HG03457 (cell line): Measurements from ENCODE around the gene KRTAP2-2.
"Not testable (repeated sequence)": the region's sequence is repeated elsewhere in the genome, so short reads cannot be mapped to it uniquely, and the experiment has no call there.

ENCODE experiments used
- ATAC-seq: cut with Tn5 transposase; IDR thresholded peaks from one replicate; pipeline ENCODE4 v1.9.1; 2021; ENCODE audit warnings: moderate number of reproducible peaks; ENCODE audit not compliant: unreplicated experiment

Gene KRTAP2-2, protein sequence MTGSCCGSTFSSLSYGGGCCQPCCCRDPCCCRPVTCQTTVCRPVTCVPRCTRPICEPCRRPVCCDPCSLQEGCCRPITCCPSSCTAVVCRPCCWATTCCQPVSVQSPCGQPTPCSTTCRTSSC

DNA sequence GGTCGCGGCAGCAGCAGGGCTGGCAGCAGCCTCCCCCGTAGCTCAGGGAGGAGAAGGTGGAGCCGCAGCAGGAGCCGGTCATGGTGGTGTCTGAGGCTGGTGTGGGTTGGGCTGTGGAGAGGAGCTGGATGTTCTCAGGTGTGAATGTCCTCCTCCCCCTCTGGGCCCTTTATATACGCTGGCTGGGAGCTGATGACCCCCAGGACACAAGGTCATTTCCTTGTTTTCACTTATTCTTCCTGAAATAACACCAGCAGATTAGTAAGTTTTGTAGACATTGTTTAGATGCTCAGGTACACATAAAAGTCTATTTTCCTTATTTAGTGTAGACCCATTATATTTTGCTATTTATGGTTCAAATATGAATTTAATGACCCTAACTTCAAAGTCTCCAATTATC is at the start of gene KRTAP2-2:
TSS of gene KRTAP2-2 (minus strand) at position 101 of the 400 bp plus-strand sequence. CDS start at position 82, 19 bp downstream.
- not testable (repeated sequence) for ATAC-seq

GRCh38 chr17:41104386-41105038 is 49.5 kb upstream of the KRTAP2-2 start:
- ATAC-seq = not testable (repeated sequence)

DNA sequence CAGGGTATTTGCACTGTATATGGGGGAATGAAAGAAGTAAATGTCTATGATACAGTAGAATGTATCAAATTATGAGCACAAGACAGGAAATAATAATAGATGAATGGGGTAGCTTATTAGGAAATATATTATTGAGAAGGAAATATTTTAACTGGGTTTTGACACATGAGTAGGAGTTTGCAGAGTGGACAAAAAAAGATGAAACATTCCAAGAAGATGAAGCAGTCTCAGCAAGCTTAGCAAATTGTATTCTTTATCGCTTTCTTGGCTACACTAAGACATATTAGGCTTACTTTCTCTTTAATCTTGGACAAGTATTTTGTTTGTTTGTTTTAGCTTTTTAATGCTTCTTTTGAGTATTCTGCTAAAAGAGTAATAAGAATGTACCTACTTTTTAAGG is 48.9 kb upstream of the KRTAP2-2 start:
- no peak for ATAC-seq

- ATAC-seq = no peak
These were observed 46.7 kb upstream of the KRTAP2-2 start, which contains the start of gene KRTAP4-16 for GRCh38 chr17:41101586-41102259. TSS of gene KRTAP4-16 (minus strand) at chr17:41102209. CDS start at chr17:41102209, 0 bp downstream.

GRCh38 chr17:41099682-41100480 is 44.9 kb upstream of the KRTAP2-2 start:
- not testable (repeated sequence) for ATAC-seq

- no peak for ATAC-seq
These were observed 43.5 kb upstream of the KRTAP2-2 start for GRCh38 chr17:41098481-41098880.

- no peak for ATAC-seq
These were observed 43.0 kb upstream of the KRTAP2-2 start, which contains the start of gene KRTAP4-8 for GRCh38 chr17:41098042-41098441. TSS of gene KRTAP4-8 (minus strand) at chr17:41098142. CDS start at chr17:41098084, 58 bp downstream.

DNA sequence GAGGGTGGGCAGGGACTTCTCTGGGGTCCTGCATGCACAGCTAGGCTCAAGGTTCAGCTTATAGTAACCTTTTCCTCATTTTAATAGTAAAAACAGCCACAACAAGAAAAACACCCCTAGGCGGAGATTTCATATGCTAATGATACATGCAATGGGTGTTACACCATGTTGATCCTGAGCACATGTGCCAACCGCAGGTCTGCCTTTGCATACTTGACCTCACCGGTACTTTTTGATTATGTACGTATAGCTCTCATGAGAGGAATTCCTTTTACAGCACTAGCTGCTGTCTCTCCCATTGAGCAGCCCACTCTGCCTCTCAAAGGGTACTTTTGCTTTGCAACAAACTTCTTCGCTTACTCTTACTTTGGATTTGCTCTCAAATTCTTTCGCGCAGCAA is 41.0 kb upstream of the KRTAP2-2 start:
- ATAC-seq = no peak

DNA sequence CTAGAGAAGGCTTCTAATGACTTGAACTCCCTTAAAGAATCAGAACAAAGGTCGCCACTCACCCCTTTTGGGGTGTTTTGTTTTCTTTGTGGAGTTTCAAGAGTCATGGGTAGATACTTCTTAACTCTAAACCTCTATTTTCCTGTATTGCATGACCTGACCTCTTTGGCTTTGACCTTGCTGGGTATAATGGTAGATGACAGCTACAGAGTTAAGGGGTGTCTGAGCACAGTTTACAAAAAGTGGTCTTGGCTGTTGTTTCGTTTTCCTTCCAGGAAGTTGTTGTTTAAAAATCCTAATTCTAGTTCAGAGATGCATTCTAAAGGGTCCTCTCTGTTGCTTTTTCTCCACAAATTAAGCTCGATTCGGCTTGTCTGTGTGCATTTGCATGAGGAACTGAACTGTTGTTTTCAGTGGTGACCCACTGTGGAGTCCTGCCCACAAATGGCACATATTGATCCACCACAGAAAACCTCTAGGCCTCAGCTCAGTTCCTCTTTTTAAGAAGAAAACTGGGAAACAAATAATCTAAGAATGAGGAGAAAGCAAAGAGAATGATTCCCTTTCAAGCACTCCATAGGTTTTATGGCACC is 33.8 kb upstream of the KRTAP2-2 start:
- not testable (repeated sequence) for ATAC-seq

GRCh38 chr17:41084100-41084856 is 29.2 kb upstream of the KRTAP2-2 start, which contains the start of gene KRTAP4-7:
TSS of gene KRTAP4-7 (plus strand) at chr17:41084150. CDS start at chr17:41084207, 57 bp downstream.
- ATAC-seq = not testable (repeated sequence)

DNA sequence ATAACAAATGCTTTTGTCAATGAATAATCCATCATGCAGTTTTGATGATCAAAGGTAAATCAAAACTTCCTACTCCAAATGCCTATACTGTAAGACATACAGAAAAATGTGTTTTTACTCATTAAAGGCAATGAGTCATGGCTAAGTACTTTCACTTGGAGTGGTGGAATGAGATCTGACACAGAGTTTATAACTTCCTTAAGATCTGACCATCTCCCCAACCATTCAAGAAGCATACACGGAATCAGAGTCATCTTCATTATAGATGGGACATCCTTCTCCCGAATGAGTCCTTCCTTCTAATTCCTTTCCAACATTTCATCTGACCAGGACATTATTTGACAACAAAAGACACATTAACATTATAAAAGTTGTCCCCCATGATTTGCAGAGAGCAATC is 28.4 kb upstream of the KRTAP2-2 start:
- ATAC-seq = not testable (repeated sequence)

DNA sequence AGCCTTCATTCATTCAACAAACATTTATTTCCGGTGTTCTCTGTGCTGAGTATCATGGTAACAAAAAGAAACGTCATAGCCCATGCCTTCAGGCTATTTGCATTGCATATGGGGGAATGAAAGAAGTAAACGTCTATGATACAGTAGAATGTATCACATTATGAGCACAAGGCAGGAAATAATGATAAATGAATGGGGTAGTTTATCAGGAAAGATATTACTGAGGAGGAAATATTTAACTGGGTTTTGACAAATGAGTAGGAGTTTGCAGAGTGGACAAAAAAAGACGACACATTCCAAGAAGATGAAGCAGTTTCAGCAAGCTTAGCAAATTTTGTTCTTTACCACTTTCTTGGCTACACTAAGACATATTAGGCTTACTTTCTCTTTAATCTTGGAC is 27.6 kb upstream of the KRTAP2-2 start:
- ATAC-seq = no peak

GRCh38 chr17:41076788-41077187 is 21.8 kb upstream of the KRTAP2-2 start:
- no peak for ATAC-seq

GRCh38 chr17:41073676-41074075 is 18.6 kb upstream of the KRTAP2-2 start:
- no peak for ATAC-seq

DNA sequence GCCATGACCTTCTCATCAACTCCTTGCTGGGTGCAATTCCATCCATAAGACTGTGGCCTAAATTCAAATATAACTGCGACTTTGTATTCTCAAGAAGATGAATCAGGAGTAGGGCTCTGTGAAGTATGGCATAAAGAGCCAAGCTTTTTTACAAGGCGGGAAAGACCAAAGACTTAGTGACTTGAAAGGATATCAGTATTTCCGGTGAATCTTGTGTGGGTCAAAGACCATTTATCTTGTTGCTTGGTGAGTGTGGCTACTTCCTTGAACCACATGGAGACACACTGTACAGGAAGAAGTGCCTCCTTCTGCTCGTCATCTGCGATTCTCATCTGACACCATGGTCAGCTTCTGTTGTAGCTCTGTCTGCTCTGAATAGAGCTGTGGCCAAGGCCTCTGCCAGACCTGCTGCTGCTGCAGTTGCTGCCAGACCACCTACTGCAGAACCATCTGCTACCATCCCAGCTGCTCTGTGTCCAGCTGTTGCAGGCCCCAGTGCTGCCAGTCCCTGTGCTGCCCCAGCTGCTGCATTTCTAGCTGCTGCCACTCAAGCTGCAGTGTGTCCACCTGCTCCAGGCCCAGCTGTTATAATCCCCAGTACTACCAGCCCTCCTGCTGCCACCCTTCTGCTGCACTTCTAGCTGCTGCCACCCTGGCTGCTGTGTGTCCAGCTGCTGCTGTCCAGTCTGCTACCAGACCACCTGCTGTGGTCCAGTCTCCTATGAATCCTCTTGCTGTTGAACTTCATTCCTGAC is 16.8 kb upstream of the KRTAP2-2 start:
- ATAC-seq = no peak

- ATAC-seq = no peak
These were observed 14.0 kb upstream of the KRTAP2-2 start for GRCh38 chr17:41069031-41069430.

DNA sequence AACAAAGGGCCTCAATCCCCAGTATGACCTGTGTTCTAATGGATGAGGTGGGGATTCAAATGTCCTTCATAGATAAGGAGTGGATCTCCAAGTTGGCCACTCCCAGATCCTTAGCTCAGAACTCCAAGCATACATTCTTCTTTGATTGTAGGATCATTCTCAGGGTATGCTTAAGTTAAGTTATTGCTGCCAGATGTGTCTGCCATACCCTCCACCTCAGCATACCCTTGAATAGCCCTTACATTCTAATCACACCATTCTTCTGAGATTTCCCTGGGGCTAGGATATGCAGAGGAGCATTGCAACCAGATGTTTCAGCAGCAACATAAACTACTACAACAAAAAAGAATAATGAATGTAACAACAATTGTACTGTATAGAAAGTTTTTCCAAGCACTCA is 12.3 kb upstream of the KRTAP2-2 start:
- no peak for ATAC-seq

DNA sequence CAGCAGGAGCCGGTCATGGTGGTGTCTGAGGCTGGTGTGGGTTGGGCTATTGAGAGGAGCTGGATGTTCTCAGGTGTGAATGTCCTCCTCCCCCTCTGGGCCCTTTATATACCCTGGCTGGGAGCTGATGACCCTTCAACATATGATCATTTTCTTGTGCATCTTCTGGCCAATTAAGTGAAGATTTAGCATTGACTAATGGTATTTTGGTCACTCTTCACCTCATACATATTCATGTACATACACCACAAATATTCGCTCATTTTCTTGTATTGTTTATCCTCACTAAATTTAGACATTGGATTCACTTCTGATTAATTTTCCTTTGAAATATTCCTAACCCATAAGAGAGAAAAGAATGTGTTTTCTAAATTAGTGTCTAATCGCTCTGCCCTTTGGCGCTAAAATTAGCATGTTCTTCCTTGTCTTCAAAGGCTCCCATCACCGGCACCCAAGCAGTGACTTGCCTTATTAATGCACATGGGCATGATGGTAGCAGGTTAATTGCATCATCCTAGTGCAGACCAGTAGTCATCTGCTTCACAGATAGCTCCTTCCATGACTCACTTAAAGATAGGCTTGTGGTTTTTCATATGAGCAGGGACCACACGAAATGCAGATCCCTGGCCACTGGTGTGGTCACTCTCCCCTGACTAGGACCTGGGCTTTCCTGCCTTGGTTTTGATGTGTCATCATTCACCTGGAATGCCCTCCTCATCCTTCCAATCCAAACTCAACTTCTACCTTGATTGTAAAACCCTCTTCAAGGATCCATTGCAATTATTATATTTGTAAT is 11.0 kb upstream of the KRTAP2-2 start, which contains the start of gene KRTAP2-4:
TSS of gene KRTAP2-4 (minus strand) at position 51 of the 796 bp plus-strand sequence. CDS start at position 17, 34 bp downstream.
- ATAC-seq = no peak
